CD14-positive monocyte (primary cell): ENCODE measurements around the gene ZNF487. TPM values are rescaled to one million over a fixed set of nuclear protein-coding genes. Genes with fewer than 3 reads are reported as not detected.

Source experiments
- DNase-seq, 3 donors: peaks; one replicate each; pipeline ENCODE4 v3.0.0-alpha.2; 2011 to 2022
- H2AFZ ChIP-seq: 2 replicates; pipeline ENCODE4 v1.6.0; 2012; ENCODE audit warnings: mild to moderate bottlenecking, low read depth, low read length, inconsistent platforms; ENCODE audit not compliant: insufficient read depth, poor library complexity, severe bottlenecking
- H3K27ac ChIP-seq, 2 donors: 1 replicate in 1 of 2; 2 replicates in 1 of 2; pipeline ENCODE4 v1.5.1; 2012 to 2013; ENCODE audit warnings: low read length in 2 of 2, control low read depth in 1 of 2, inconsistent platforms in 1 of 2, low read depth in 1 of 2, mild to moderate bottlenecking in 1 of 2
- H3K27me3 ChIP-seq, 2 donors: one replicate each; pipeline versions ENCODE4 v1.6.0 to v1.6.1; 2011 to 2013; ENCODE audit warnings: low read length in 2 of 2; ENCODE audit not compliant: control insufficient read depth in 2 of 2, insufficient read depth in 2 of 2
- H3K36me3 ChIP-seq, 2 donors: replicated peaks in 1 of 2; 1 replicate in 1 of 2; 2 replicates in 1 of 2; pipeline versions ENCODE4 v1.5.1 to v1.6.1; 2012 to 2013; ENCODE audit warnings: low read length in 2 of 2, control low read depth in 1 of 2, inconsistent platforms in 1 of 2, mild to moderate bottlenecking in 1 of 2; ENCODE audit not compliant: insufficient read depth in 2 of 2, control insufficient read depth in 1 of 2
- H3K4me1 ChIP-seq, 2 donors: 1 replicate in 1 of 2; 2 replicates in 1 of 2; pipeline versions ENCODE4 v1.5.1 to v1.6.1; 2012 to 2013; ENCODE audit warnings: low read length in 2 of 2, control low read depth in 1 of 2, inconsistent platforms in 1 of 2, mild to moderate bottlenecking in 1 of 2, moderate library complexity in 1 of 2; ENCODE audit not compliant: insufficient read depth in 2 of 2, control insufficient read depth in 1 of 2
- H3K4me2 ChIP-seq: replicated peaks from 2 replicates; pipeline ENCODE3; 2012; ENCODE audit warnings: low read length, moderate library complexity, mild to moderate bottlenecking; ENCODE audit not compliant: poor library complexity, severe bottlenecking; ENCODE audit errors: extremely low read depth
- H3K4me3 ChIP-seq, 3 experiments: fragments of 200-600 bp in 1 of 3; sonication (generic) in 1 of 3; replicated peaks in 1 of 3; 1 replicate in 2 of 3; 2 replicates in 1 of 3; pipeline ENCODE4 v1.5.1; 2011 to 2013; ENCODE audit warnings: low read length in 3 of 3, mild to moderate bottlenecking in 3 of 3, control low read depth in 2 of 3, low read depth in 2 of 3, inconsistent platforms in 1 of 3, moderate library complexity in 1 of 3
- H3K79me2 ChIP-seq: 2 replicates; pipeline ENCODE4 v1.6.0; 2012; ENCODE audit warnings: mild to moderate bottlenecking, control low read depth, inconsistent platforms, low read length, moderate library complexity; ENCODE audit not compliant: insufficient read depth
- H3K9ac ChIP-seq: 2 replicates; pipeline ENCODE4 v1.6.0; 2017; ENCODE audit warnings: low read length, mild to moderate bottlenecking; ENCODE audit not compliant: insufficient read depth, poor library complexity, severe bottlenecking
- H3K9me3 ChIP-seq, 2 donors: replicated peaks in 1 of 2; 1 replicate in 1 of 2; 2 replicates in 1 of 2; pipeline versions ENCODE4 v1.5.1 to v1.6.1; 2012 to 2013; ENCODE audit warnings: low read length in 2 of 2, control low read depth in 1 of 2; ENCODE audit not compliant: control insufficient read depth in 1 of 2, insufficient read depth in 1 of 2
- H4K20me1 ChIP-seq: 2 replicates; pipeline ENCODE4 v1.6.0; 2012; ENCODE audit warnings: mild to moderate bottlenecking, low read length, control low read depth, moderate library complexity; ENCODE audit not compliant: insufficient read depth
- H3K27ac Mint-ChIP-seq, 7 donors: one replicate each; pipeline ENCODE4 v1.8.0; 2020; ENCODE audit warnings: mild to moderate bottlenecking in 7 of 7, mixed read lengths in 7 of 7, moderate library complexity in 6 of 7, inconsistent platforms in 2 of 7
- H3K27me3 Mint-ChIP-seq, 3 donors: one replicate each; pipeline ENCODE4 v1.8.0; 2021 to 2022; ENCODE audit warnings: low read depth in 3 of 3, mild to moderate bottlenecking in 3 of 3, mixed read lengths in 3 of 3, moderate library complexity in 3 of 3, inconsistent platforms in 1 of 3
- H3K36me3 Mint-ChIP-seq, 2 donors: one replicate each; pipeline ENCODE4 v1.8.0; 2020; ENCODE audit warnings: mixed read lengths in 2 of 2, inconsistent platforms in 1 of 2, mild to moderate bottlenecking in 1 of 2
- H3K4me1 Mint-ChIP-seq: one replicate; pipeline ENCODE4 v1.8.0; 2020; ENCODE audit warnings: mild to moderate bottlenecking, mixed read lengths
- H3K4me3 Mint-ChIP-seq, 2 donors: one replicate each; pipeline ENCODE4 v1.8.0; 2020; ENCODE audit warnings: mild to moderate bottlenecking in 2 of 2, mixed read lengths in 2 of 2, moderate library complexity in 1 of 2
- H3K9me3 Mint-ChIP-seq, 7 donors: one replicate each; pipeline ENCODE4 v1.8.0; 2020 to 2022; ENCODE audit warnings: mixed read lengths in 7 of 7, mild to moderate bottlenecking in 6 of 7, moderate library complexity in 6 of 7, inconsistent platforms in 2 of 7
- CTCF ChIP-seq: fragments of 200-600 bp; IDR thresholded peaks from one replicate; pipeline ENCODE4 v1.8.0; 2022; ENCODE audit warnings: antibody characterized with exemption, mild to moderate bottlenecking
- WGBS: methylation state at CpG from one replicate; pipeline ENCODE4 v1.1.5; 2013; ENCODE audit warnings: missing lambda C conversion rate; ENCODE audit not compliant: insufficient coverage; 5-methylcytosine and 5-hydroxymethylcytosine counted together
- intact Hi-C, 2 donors: fragments of 100-400 bp; cut with micrococcal nuclease; formaldehyde crosslinking; loops; one replicate each; pipeline versions ENCODE4 v1.15.0 to v1.15.1; 2023
- polyA plus RNA-seq, 3 donors: library from polyadenylated mRNA; depleted of rRNA in 1 of 3; unstranded in 2 of 3; stranded (reverse) in 1 of 3; fragments of 300-500 nt in 2 of 3; fragments of >200 nt in 1 of 3; fragmentation: Illumina TruSeq in 2 of 3; gene quantifications; 1 replicate in 2 of 3; 2 replicates in 1 of 3; pipeline ENCODE4 v1.2.3, GENCODE V29; 2012 to 2021

Gene ZNF487
- polyA plus RNA-seq, 3 donors = 8.6 to 19.7 (median 15.6) TPM

- Histone ChIP-seq H3K79me2 (peaks cover 6% of the 10 kb centered on the region), H4K20me1 (no peaks in the 10 kb centered on the region), H3K9ac (peak overlapping the region; percentile 83), H3K27ac (peak overlapping the region; percentile 95 to 96), H3K27me3 (no peaks in the 10 kb centered on the region), H3K9me3 (no peaks in the 10 kb centered on the region), H3K4me1 (peaks cover 48 to 52% of the 10 kb centered on the region in 2 donors), H3K36me3 (no peaks in the 10 kb centered on the region), H2AFZ (peak overlapping the region; percentile 62), H3K4me3 (peak overlapping the region; percentile 52 to 71 (median 56)), H3K4me2 (peak overlapping the region; percentile 69)
- peaks cover 0 to 3% (median 0%) of the 10 kb centered on the region in 3 donors for H3K27me3 Mint-ChIP-seq
- H3K4me3 Mint-ChIP-seq = peak overlapping the region; percentile 93
- WGBS = 0% methylated on average over 58 of the region's 63 CpGs
- H3K27ac Mint-ChIP-seq = peak overlapping the region; percentile 97 to 99 (median 99)
- TF ChIP-seq CTCF = no peak
- peaks cover 42% of the 10 kb centered on the region for H3K4me1 Mint-ChIP-seq
- intact Hi-C loops = loop anchor here (2.0 kb wide), 2 partner anchors 14 to 16 kb away; partner anchors contain the start of gene ZNF487 (in 1 of the 2)
- no peaks in the 10 kb centered on the region for H3K9me3 Mint-ChIP-seq
- peak; percentile 79 to 83 (median 83) for DNase-seq
- H3K36me3 Mint-ChIP-seq = no peaks in the 10 kb centered on the region
Observed at GRCh38 chr10:43420369-43421200, 16.3 kb upstream of the ZNF487 start.

DNA sequence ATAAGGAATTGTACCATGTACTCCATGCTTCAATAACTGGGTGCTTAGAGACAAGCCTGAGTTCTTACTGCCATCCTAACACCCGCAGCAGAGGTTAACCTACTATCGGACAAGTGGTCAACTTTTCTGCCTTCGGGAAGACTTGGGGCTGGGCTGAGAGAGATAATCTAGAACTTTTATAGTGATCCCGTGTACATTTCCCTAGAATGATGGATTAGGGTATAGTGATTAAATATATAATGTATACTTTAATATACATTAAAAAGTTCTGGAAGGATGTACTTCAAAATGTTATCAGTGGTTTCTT, 15.8 kb upstream of the ZNF487 start:
- WGBS = no CpG with 5 or more reads among the region's 4 CpGs
- Histone ChIP-seq H3K4me2 (peak overlapping the region; percentile 69), H2AFZ (peak overlapping the region; percentile 62), H3K9ac (peak overlapping the region; percentile 83), H3K4me1 (peaks cover 48 to 52% of the 10 kb centered on the region in 2 donors), H3K79me2 (peaks cover 6% of the 10 kb centered on the region), H4K20me1 (no peaks in the 10 kb centered on the region), H3K27ac (peak overlapping the region; percentile 95 to 96), H3K4me3 (peak overlapping the region; percentile 52 to 71 (median 56)), H3K27me3 (no peaks in the 10 kb centered on the region), H3K36me3 (no peaks in the 10 kb centered on the region), H3K9me3 (no peaks in the 10 kb centered on the region)
- peaks cover 42% of the 10 kb centered on the region for H3K4me1 Mint-ChIP-seq
- intact Hi-C loops = loop anchor here (2.0 kb wide), 2 partner anchors 14 to 16 kb away; partner anchors contain the start of gene ZNF487 (in 1 of the 2)
- peak overlapping the region; percentile 93 for H3K4me3 Mint-ChIP-seq
- TF ChIP-seq CTCF = no peak
- H3K36me3 Mint-ChIP-seq = no peaks in the 10 kb centered on the region
- peaks cover 0 to 3% (median 0%) of the 10 kb centered on the region in 3 donors for H3K27me3 Mint-ChIP-seq
- no peaks in the 10 kb centered on the region for H3K9me3 Mint-ChIP-seq
- no peak for DNase-seq
- peak overlapping the region; percentile 97 to 99 (median 99) for H3K27ac Mint-ChIP-seq
